ENCODE measurements around the gene CANT1. TPM values are rescaled to one million over a fixed set of nuclear protein-coding genes. Genes with fewer than 3 reads are reported as not detected.

Gene CANT1
- total and polyA plus RNA-seq, 2 donors (not counting 1 experiment from before 2014, with no cell fraction given), result 39.9 to 46.6 TPM

- Histone ChIP-seq H3K36me3 (ENCODE audit: control insufficient read depth, insufficient read depth, low read length) (peaks cover 18% of the 10 kb centered on the region), H3K4me3 (replicated peaks in 1 of 4; ENCODE audit: control extremely low read depth in 1 of 4, insufficient read depth in 1 of 4, low read depth in 3 of 4, low read length in 4 of 4) (no peak overlapping the region), H3K4me2 (ENCODE audit: extremely low read depth, insufficient read depth, low read length) (no peak overlapping the region), H3K27ac (ENCODE audit: insufficient read depth, low read length) (no peak overlapping the region), H3K4me1 (ENCODE audit: control insufficient read depth, extremely low read depth, insufficient read depth, low read length) (no peaks in the 10 kb centered on the region), H3K9ac (ENCODE audit: insufficient read depth, low read length) (no peak overlapping the region), H3K9me3 (ENCODE audit: control insufficient read depth, insufficient read depth, low read depth, low read length) (no peaks in the 10 kb centered on the region), H3K27me3 (ENCODE audit: control insufficient read depth, insufficient read depth, low read length) (no peaks in the 10 kb centered on the region), H3K79me2 (ENCODE audit: control insufficient read depth, insufficient read depth, low read length) (peaks cover 56% of the 10 kb centered on the region), H4K20me1 (ENCODE audit: control insufficient read depth, extremely low read depth, insufficient read depth, low read length) (no peaks in the 10 kb centered on the region), H2AFZ (ENCODE audit: low read length) (no peak overlapping the region)
- no peak for DNase-seq (ENCODE audit: low read depth in 2 of 2)
- no peak for TF ChIP-seq EZH2 (IDR thresholded peaks at IDR 0.05; ENCODE audit: low read length, missing control alignments)
- no peak for TF ChIP-seq CTCF (conservative IDR thresholded peaks at IDR 0.05 in 1 of 2, IDR thresholded peaks at IDR 0.05 in 1 of 2; ENCODE audit: low read depth in 1 of 2, low read length in 2 of 2)
Measured at GRCh38 chr17:79000396-79001189, 9.0 kb downstream of the CANT1 start.

GRCh38 chr17:78999947-79000395 lies 9.6 kb downstream of the CANT1 start:
- no peaks in the 10 kb centered on the region for H4K20me1 ChIP-seq (ENCODE audit: control insufficient read depth, extremely low read depth, insufficient read depth, low read length)

More at GRCh38 chr17:78999947-79000395, 9.6 kb downstream of the CANT1 start:
- Histone ChIP-seq H3K36me3 (ENCODE audit: control insufficient read depth, insufficient read depth, low read length) (peaks cover 18% of the 10 kb centered on the region), H3K9me3 (ENCODE audit: control insufficient read depth, insufficient read depth, low read depth, low read length) (no peaks in the 10 kb centered on the region), H3K79me2 (ENCODE audit: control insufficient read depth, insufficient read depth, low read length) (peaks cover 50% of the 10 kb centered on the region), H3K4me2 (ENCODE audit: extremely low read depth, insufficient read depth, low read length) (no peak overlapping the region), H3K4me3 (replicated peaks in 1 of 4; ENCODE audit: control extremely low read depth in 1 of 4, insufficient read depth in 1 of 4, low read depth in 3 of 4, low read length in 4 of 4) (no peak overlapping the region), H3K27ac (ENCODE audit: insufficient read depth, low read length) (no peak overlapping the region), H3K4me1 (ENCODE audit: control insufficient read depth, extremely low read depth, insufficient read depth, low read length) (no peaks in the 10 kb centered on the region), H3K27me3 (ENCODE audit: control insufficient read depth, insufficient read depth, low read length) (no peaks in the 10 kb centered on the region), H3K9ac (ENCODE audit: insufficient read depth, low read length) (no peak overlapping the region), H2AFZ (ENCODE audit: low read length) (no peak overlapping the region)
- DNase-seq (ENCODE audit: low read depth in 2 of 2), result no peak
- TF ChIP-seq EZH2 (IDR thresholded peaks at IDR 0.05; ENCODE audit: low read length, missing control alignments) (no peak), CTCF (conservative IDR thresholded peaks at IDR 0.05 in 1 of 2, IDR thresholded peaks at IDR 0.05 in 1 of 2; ENCODE audit: low read depth in 1 of 2, low read length in 2 of 2) (no peak)
